WTC11 (cell line): Measurements from ENCODE around the gene SLC6A15. TPM values are rescaled to one million over a fixed set of nuclear protein-coding genes. Genes with fewer than 3 reads are reported as not detected.

Source experiments
- ATAC-seq: fragments of 200-7000 bp; cut with Tn5 transposase; 2 replicates; pipeline ENCODE4 v1.10.0; 2021; ENCODE audit warnings: mild to moderate bottlenecking, moderate library complexity
- CTCF ChIA-PET: fragments of 300-600 bp; sonication (Branson Sonifier 250); formaldehyde crosslinking; loops from one replicate; lab custom pipeline; 2021; ENCODE audit warnings: antibody characterized with exemption; lab: Charles Lee
- POLR2A ChIA-PET: fragments of 350-600 bp; sonication (Branson Sonifier 250); formaldehyde crosslinking; loops from one replicate; lab custom pipeline; 2021; ENCODE audit warnings: antibody characterized with exemption; lab: Charles Lee
- DNase-seq: peaks from one replicate; pipeline ENCODE4 v3.0.0; 2021; ENCODE audit warnings: low spot score
- H3K27ac Mint-ChIP-seq: 2 replicates; pipeline ENCODE4 v1.8.0; 2021; ENCODE audit warnings: mixed read lengths
- H3K27me3 Mint-ChIP-seq: 2 replicates; pipeline ENCODE4 v1.8.0; 2021; ENCODE audit warnings: low read depth, mild to moderate bottlenecking, moderate library complexity, mixed read lengths
- H3K36me3 Mint-ChIP-seq: 2 replicates; pipeline ENCODE4 v1.8.0; 2021; ENCODE audit warnings: mixed read lengths
- H3K4me1 Mint-ChIP-seq: 2 replicates; pipeline ENCODE4 v1.8.0; 2022; ENCODE audit warnings: mixed read lengths
- H3K4me3 Mint-ChIP-seq: 2 replicates; pipeline ENCODE4 v1.8.0; 2021; ENCODE audit warnings: mild to moderate bottlenecking, moderate library complexity, mixed read lengths
- H3K9me3 Mint-ChIP-seq: 2 replicates; pipeline ENCODE4 v1.8.0; 2021; ENCODE audit warnings: mixed read lengths
- ATF1 ChIP-seq: sonication (generic); formaldehyde crosslinking; IDR thresholded peaks from 2 replicates; pipeline ENCODE4 v1.8.1; 2023; ENCODE audit warnings: mild to moderate bottlenecking, moderate library complexity, missing genetic modification reagents
- FOXJ3 ChIP-seq: sonication (generic); formaldehyde crosslinking; IDR thresholded peaks from 2 replicates; pipeline ENCODE4 v1.9.0; 2021; ENCODE audit warnings: missing genetic modification reagents, mild to moderate bottlenecking, borderline replicate concordance
- JAZF1 ChIP-seq: fragments of 250-450 bp; sonication (Bioruptor Pico); IDR thresholded peaks from 2 replicates; pipeline ENCODE4 v1.9.0; 2021; ENCODE audit warnings: moderate library complexity, mild to moderate bottlenecking, inconsistent platforms
- NFYB ChIP-seq: sonication (generic); formaldehyde crosslinking; conservative IDR thresholded peaks from 2 replicates; pipeline ENCODE4 v1.8.0; 2022; ENCODE audit warnings: low read depth, missing genetic modification reagents
- NR2C2 ChIP-seq: sonication (generic); formaldehyde crosslinking; IDR thresholded peaks from 2 replicates; pipeline ENCODE4 v1.8.0; 2022; ENCODE audit warnings: mild to moderate bottlenecking, missing genetic modification reagents
- NR3C1 ChIP-seq: sonication (generic); formaldehyde crosslinking; conservative IDR thresholded peaks from 2 replicates; pipeline ENCODE4 v1.8.1; 2023; ENCODE audit warnings: low read depth, mild to moderate bottlenecking, missing genetic modification reagents
- TCF7 ChIP-seq: sonication (generic); formaldehyde crosslinking; IDR thresholded peaks from 2 replicates; pipeline ENCODE4 v1.8.0; 2022; ENCODE audit warnings: mild to moderate bottlenecking, low read depth, missing genetic modification reagents, moderate library complexity
- ZNF396 ChIP-seq: fragments of 250-450 bp; sonication (Bioruptor Pico); IDR thresholded peaks from 2 replicates; pipeline ENCODE4 v1.8.0; 2021; ENCODE audit warnings: mild to moderate bottlenecking, moderate library complexity, borderline replicate concordance
- total RNA-seq: library from RNA; stranded (reverse); gene quantifications from 3 replicates; pipeline ENCODE4 v1.2.3, GENCODE V29; 2021
- TF ChIP-seq, protein P1 (sequence below): sonication (generic); formaldehyde crosslinking; IDR thresholded peaks from 2 replicates; pipeline ENCODE4 v1.8.0; 2023; ENCODE audit warnings: missing genetic modification reagents, mild to moderate bottlenecking, borderline replicate concordance
- TF ChIP-seq, protein P2 (sequence below): sonication (generic); formaldehyde crosslinking; conservative IDR thresholded peaks from 2 replicates; pipeline ENCODE4 v1.8.1; 2022; ENCODE audit warnings: mild to moderate bottlenecking, missing genetic modification reagents
- TF ChIP-seq, protein P3 (sequence below): fragments of 200-600 bp; IDR thresholded peaks from 2 replicates; pipeline ENCODE4 v1.8.0; 2022; ENCODE audit warnings: antibody characterized with exemption
- TF ChIP-seq, protein P4 (sequence below): sonication (generic); formaldehyde crosslinking; IDR thresholded peaks from 2 replicates; pipeline ENCODE4 v1.8.0; 2023; ENCODE audit warnings: missing genetic modification reagents

The SLC6A15 gene
- total RNA-seq, 1 experiment from 2014 or later = 27.0 TPM

DNA sequence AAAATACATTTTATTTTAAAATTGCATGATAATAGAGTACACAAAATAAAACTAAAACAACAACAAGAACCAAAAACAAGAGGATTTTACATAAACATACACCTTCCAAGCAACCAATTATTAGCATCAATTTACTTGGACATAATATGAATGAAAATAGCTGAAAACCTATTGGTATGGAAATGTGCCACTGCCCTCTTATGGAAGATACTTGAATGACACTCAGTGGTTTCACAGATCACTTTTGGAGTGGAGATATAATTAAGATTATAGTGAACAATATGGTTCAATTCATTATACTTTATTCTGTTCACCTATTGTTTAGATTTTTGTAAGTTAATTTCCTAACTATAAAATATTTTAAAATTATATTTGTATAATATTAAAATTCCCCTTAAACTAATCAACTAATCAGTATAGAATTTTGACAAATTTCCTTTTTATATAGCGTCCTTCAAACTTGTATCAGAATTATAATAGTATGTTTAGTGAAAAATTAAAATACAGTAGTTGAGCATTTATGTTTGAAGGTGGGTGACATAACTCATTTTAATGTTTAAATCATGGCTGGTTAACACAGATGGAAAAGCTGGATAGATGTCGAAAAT is 70.1 kb downstream of the SLC6A15 start:
- ATAC-seq (no peak), DNase-seq (no peak)
- no peaks in the 10 kb centered on the region for H3K9me3 Mint-ChIP-seq
- ChIA-PET POLR2A (no interaction called here), CTCF (interaction anchor here (0.6 to 3.0 kb wide), 8 partner anchors 11 to 339 kb away, joined by 3 to 11 read pairs (median 3); partner anchors contain the start of genes LRRIQ1 and TSPAN19)
- H3K27ac Mint-ChIP-seq = no peak overlapping the region
- no peaks in the 10 kb centered on the region for H3K36me3 Mint-ChIP-seq
- no peaks in the 10 kb centered on the region for H3K4me1 Mint-ChIP-seq
- TF ChIP-seq TCF7 (CRISPR knock-in tag) = no peak
- TF ChIP-seq, protein P1, sequence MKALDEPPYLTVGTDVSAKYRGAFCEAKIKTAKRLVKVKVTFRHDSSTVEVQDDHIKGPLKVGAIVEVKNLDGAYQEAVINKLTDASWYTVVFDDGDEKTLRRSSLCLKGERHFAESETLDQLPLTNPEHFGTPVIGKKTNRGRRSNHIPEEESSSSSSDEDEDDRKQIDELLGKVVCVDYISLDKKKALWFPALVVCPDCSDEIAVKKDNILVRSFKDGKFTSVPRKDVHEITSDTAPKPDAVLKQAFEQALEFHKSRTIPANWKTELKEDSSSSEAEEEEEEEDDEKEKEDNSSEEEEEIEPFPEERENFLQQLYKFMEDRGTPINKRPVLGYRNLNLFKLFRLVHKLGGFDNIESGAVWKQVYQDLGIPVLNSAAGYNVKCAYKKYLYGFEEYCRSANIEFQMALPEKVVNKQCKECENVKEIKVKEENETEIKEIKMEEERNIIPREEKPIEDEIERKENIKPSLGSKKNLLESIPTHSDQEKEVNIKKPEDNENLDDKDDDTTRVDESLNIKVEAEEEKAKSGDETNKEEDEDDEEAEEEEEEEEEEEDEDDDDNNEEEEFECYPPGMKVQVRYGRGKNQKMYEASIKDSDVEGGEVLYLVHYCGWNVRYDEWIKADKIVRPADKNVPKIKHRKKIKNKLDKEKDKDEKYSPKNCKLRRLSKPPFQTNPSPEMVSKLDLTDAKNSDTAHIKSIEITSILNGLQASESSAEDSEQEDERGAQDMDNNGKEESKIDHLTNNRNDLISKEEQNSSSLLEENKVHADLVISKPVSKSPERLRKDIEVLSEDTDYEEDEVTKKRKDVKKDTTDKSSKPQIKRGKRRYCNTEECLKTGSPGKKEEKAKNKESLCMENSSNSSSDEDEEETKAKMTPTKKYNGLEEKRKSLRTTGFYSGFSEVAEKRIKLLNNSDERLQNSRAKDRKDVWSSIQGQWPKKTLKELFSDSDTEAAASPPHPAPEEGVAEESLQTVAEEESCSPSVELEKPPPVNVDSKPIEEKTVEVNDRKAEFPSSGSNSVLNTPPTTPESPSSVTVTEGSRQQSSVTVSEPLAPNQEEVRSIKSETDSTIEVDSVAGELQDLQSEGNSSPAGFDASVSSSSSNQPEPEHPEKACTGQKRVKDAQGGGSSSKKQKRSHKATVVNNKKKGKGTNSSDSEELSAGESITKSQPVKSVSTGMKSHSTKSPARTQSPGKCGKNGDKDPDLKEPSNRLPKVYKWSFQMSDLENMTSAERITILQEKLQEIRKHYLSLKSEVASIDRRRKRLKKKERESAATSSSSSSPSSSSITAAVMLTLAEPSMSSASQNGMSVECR (CRISPR knock-in tag) = no peak
- TF ChIP-seq, protein P2, sequence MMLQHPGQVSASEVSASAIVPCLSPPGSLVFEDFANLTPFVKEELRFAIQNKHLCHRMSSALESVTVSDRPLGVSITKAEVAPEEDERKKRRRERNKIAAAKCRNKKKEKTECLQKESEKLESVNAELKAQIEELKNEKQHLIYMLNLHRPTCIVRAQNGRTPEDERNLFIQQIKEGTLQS (CRISPR knock-in tag) = no peak
- TF ChIP-seq, protein P3, sequence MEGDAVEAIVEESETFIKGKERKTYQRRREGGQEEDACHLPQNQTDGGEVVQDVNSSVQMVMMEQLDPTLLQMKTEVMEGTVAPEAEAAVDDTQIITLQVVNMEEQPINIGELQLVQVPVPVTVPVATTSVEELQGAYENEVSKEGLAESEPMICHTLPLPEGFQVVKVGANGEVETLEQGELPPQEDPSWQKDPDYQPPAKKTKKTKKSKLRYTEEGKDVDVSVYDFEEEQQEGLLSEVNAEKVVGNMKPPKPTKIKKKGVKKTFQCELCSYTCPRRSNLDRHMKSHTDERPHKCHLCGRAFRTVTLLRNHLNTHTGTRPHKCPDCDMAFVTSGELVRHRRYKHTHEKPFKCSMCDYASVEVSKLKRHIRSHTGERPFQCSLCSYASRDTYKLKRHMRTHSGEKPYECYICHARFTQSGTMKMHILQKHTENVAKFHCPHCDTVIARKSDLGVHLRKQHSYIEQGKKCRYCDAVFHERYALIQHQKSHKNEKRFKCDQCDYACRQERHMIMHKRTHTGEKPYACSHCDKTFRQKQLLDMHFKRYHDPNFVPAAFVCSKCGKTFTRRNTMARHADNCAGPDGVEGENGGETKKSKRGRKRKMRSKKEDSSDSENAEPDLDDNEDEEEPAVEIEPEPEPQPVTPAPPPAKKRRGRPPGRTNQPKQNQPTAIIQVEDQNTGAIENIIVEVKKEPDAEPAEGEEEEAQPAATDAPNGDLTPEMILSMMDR = peak; percentile 65
- TF ChIP-seq NR3C1 (CRISPR knock-in tag) = no peak
- TF ChIP-seq FOXJ3 (CRISPR knock-in tag) = no peak
- no peak for TF ChIP-seq ATF1 (CRISPR knock-in tag)
- H3K27me3 Mint-ChIP-seq = no peaks in the 10 kb centered on the region
- no peak overlapping the region for H3K4me3 Mint-ChIP-seq

DNA sequence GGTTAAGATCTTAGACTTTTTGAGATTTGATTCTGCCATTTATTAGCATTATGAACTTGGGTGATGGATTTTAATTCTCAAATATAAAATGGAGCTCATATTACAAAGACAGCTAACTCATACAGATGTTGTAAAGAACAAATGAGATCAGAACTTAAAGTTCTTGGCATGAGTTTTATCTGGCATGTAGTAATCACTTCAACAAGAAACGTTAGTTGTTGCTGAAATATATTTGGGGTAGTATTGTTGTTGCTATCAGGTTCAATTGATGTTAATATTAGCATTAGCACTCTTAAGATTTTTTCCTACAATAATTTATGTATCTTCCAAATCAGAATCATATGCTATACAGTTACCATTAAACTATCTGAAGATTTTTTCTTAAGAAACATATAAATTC is 71.0 kb downstream of the SLC6A15 start:
- Mint-ChIP-seq H3K9me3 (no peaks in the 10 kb centered on the region), H3K27me3 (no peaks in the 10 kb centered on the region), H3K4me3 (no peak overlapping the region), H3K27ac (no peak overlapping the region), H3K36me3 (no peaks in the 10 kb centered on the region), H3K4me1 (no peaks in the 10 kb centered on the region)
- ChIA-PET CTCF (interaction anchor here (3.0 kb wide), 1 partner anchor 338 kb away, joined by 11 read pairs; no protein-coding TSS in a partner anchor), POLR2A (no interaction called here)
- DNase-seq (no peak), ATAC-seq (no peak)
- TF ChIP-seq, protein P4, sequence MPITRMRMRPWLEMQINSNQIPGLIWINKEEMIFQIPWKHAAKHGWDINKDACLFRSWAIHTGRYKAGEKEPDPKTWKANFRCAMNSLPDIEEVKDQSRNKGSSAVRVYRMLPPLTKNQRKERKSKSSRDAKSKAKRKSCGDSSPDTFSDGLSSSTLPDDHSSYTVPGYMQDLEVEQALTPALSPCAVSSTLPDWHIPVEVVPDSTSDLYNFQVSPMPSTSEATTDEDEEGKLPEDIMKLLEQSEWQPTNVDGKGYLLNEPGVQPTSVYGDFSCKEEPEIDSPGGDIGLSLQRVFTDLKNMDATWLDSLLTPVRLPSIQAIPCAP (CRISPR knock-in tag) = no peak
- TF ChIP-seq NFYB (CRISPR knock-in tag) = no peak
- no peak for TF ChIP-seq ZNF396 (CRISPR knock-in tag)
- TF ChIP-seq, protein P1 (CRISPR knock-in tag) = no peak
- no peak for TF ChIP-seq NR2C2
- no peak for TF ChIP-seq JAZF1
